HG02870 (cell line): ENCODE measurements around the gene U2AF1L4.

Source experiments
- ATAC-seq: cut with Tn5 transposase; IDR thresholded peaks from one replicate; pipeline ENCODE4 v1.9.1; 2021; ENCODE audit warnings: mild to moderate bottlenecking, moderate library complexity; ENCODE audit not compliant: unreplicated experiment

Gene U2AF1L4

DNA sequence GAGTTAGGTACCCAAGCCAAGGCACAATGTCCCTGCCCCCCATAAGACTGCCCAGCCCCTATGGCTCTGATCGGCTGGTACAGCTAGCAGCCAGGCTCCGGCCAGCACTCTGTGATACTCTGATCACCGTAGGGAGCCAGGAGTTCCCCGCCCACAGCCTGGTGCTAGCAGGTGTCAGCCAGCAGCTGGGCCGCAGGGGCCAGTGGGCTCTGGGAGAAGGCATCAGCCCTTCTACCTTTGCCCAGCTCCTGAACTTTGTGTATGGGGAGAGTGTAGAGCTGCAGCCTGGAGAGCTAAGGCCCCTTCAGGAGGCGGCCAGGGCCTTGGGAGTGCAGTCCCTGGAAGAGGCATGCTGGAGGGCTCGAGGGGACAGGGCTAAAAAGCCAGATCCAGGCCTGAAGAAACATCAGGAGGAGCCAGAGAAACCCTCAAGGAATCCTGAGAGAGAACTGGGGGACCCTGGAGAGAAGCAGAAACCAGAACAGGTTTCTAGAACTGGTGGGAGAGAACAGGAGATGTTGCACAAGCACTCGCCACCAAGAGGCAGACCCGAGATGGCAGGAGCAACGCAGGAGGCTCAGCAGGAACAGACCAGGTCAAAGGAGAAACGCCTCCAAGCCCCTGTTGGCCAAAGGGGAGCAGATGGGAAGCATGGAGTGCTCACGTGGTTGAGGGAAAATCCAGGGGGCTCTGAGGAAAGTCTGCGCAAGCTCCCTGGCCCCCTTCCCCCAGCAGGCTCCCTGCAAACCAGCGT is 30.4 kb downstream of the U2AF1L4 start:
- ATAC-seq, result no peak

DNA sequence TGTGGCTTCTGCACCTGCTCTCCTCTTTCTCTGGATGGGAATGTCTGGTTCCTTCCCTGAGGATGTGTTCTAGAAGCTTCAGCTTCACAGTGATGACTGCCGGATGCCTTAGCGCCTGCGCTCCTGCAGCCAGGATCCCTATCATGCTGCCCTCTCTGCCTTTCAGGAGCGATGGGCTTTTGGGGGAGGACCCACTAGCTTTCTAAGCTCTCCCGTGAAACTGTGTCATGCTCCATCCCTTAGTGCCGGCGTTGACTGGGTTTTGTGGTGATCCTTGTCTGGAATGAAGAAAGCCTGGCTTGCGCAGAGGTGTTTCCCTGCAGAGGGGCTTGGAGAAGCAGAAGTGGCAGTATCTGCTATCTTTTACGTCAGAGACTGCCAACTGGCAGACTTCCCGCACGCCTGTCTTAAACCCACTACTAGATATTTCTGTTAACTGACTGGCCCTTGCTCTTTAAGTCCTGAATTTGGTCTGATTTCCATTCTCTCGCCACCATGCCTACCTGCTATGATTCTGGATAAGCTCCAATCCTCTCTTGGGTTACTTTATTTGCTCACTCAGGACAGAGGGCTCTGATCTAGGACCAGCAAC is 31.2 kb downstream of the U2AF1L4 start:
- no peak for ATAC-seq

DNA sequence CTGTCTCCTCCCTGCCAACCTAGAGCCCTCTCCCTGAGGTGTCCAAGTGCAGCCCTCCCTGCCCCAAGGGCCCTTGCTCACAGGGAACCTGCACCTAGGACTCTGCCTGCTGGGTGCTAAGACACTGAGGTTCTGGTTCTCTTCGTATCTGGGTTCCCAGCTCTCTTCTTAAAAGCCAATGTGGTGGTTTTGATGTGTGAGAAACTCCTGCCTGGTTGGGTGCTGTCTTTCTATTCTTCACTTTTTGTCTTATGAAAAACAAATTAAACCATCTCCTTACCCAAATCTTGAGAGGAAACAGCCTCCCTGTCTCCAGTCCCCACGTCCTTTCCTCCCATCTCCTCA is 31.7 kb downstream of the U2AF1L4 start:
- ATAC-seq, result no peak

DNA sequence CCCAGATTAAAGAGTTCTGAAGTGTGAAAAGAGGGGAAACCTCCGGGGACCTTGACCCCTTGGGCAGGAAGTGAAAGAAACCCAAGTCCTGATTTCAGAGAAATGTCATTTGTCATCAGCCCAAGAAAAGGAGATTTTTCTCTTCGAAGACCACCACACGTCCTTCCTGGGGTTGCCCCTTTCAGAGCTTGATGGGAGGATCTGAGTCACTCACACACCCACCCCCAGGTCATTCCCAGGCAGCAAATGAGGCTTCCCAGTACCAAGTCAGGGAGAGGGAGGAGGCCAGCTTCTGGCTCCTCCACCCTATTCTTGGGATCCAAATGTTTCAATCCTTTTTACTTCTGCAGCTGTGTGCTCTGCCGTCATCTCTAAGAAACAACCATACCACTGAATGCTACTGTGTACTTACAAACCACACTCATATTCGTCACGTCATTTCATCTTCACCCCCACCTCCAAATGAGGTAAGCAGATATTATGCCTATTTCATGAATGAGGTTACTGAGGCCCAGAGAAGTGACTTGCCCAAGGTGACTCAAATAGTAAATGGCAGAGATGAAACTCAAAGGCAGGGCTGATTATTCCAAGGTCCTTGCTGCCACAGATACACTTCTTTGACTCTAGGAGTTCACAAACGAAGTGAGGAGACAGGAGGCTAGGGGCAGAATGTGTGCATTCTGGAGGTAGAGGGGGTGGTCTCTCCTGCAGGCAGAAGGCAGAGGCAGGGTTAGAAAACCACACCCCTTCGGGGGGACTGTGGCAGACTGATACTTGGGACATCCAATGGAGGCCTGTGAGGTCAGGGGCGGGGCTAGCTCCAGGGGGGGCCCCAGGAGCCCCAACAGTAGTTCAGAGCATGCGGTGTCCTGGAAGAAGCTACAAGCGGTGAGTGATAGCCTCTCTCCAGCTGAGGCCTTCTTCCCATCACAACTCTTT is 32.4 kb downstream of the U2AF1L4 start:
- ATAC-seq, result no peak

DNA sequence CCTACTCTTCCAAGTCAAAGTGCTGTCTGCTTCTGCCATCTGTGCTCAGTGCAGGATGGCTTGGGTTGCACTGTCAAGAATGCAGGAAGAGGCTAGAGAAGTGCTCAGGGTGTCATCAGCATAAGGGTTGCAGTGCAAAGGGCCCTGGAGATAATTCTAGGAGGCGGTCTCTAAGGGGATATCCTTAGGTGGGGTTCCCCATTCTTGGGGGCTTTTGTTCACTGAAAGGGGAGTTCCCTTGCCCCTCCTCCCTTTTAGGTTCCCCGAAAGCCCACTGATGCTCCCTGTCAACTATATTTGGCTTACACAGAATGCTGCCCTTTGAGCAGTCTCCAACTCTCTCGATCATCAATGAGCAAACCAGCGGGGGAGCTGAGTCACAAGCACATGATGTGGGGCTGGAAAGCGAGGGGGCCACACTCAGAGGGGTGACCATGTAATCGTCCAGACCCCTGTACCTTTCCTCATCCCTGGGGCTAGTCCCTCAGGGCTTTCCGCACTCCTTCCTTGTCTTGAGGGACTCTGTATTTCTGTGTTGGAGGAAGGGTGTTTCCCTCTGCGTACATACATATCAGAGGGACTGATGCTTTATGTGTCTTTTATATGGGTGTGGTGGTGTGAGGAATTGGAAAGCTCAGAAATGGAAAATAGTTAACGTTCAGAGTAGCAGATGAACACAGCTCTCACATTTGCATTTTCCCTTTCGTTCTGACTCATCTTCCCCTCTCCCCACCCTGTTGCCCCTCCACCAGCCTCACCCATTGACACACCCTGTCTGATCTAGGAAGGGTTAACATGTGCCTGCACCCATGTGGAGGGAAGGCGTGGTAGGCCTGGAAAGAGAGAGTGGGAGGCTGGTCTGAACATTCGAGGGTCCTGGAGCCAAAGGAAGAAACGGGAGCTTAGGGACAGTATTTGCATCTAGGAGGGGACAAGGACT is 34.2 kb downstream of the U2AF1L4 start:
- no peak for ATAC-seq

DNA sequence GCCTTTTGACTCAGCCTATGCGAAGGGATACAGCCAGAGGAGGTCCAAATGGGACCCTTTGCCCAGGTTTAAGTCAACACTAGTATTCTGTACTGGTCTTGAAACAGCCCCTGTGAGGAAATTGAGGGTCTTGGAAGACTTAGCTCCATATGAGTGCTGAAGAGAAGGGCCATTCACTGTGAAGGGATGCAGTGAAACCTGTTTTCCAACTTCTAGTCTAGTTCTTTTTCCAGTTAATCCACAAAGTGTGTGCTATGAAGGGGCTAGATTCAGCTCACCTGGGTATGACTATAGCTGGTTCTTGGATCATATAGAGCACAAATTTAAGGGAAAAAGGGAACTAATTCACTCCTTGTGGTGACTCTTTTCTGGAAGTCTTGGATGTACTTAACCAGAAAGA is 36.8 kb downstream of the U2AF1L4 start:
- ATAC-seq, result no peak

DNA sequence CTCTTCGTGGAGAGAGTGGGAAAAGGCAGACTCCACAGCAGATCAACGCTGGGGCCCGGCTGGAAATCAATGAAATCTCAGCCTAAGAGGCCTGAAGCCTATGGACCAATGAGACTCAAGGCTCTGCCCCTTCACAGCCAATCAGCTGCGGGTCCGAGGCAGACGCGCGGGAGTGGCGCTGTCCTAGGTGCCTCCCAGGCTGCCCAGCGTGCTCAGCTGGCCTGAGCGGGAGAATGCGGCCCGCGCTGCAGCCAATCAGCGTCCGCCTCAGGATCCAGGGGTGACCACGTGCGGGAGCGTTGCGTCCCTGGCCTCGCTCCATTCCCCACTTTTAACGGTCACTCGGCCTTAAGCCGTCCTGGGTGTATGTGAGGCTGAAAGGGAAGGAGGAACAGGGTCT is 41.0 kb downstream of the U2AF1L4 start, which contains the start of gene ZBTB32:
Gene ZBTB32 (plus strand): TSS at position 341 of the 400 bp plus-strand sequence. CDS start 10,069 bp downstream, outside the sequence.
- no peak for ATAC-seq

DNA sequence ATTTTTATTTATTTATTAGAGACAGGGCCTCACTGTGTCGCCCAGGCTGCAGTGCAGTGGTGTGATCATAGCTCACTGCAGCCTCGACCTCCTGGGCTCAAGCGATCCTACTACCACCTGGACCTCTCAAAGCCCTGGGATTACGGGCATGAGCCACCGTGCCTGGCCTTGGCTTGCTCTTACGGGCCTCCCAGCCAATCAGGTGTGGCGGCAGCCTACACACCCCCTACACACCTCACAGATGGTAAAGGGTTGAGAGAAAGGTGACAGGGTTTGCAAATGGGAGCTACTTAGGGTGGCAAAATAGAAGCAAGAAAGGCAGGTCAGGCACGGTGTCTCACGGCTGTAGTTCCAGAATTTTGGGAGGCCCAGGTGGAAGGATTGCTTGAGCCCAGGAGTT is 41.9 kb downstream of the U2AF1L4 start:
- ATAC-seq, result no peak

DNA sequence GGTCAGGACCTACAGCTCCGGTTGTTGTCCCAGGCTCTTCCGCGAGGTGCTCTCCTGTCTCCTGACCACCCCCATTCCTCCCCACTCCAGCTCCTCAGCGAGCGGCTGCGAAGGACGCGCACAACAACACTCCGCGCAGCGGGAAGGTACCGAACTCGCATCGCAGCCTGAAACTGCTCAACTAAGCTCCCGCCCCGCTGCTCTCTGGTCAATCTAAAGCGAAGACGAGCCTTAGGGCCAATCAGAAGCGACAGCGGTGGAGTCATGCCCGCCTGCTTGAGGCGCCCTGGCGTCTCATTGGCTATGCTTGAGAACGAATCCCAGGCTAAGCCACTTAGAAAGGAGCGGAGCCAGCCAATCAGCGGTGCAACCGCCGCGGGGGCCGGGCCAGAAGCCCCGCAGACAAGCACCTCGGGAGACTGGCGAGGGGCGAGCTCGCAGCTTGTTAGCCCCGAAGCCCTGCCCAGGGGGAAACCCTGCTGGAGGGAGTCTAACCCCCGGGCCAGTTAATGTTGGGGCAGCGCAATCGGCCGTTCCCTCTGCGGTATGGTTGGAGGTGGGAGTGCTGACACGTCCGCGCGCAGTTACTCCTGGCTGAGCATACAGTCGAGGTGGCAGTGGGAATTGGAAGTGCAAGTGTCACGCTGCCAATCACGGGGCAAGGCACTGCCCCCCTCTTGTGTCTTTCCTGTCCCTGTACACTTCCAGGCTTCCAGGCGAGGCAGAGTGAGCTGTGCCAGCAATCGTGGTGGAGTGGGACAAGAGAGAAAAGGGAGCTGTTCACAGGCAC is 42.8 kb downstream of the U2AF1L4 start:
- ATAC-seq, result peak; percentile 93

DNA sequence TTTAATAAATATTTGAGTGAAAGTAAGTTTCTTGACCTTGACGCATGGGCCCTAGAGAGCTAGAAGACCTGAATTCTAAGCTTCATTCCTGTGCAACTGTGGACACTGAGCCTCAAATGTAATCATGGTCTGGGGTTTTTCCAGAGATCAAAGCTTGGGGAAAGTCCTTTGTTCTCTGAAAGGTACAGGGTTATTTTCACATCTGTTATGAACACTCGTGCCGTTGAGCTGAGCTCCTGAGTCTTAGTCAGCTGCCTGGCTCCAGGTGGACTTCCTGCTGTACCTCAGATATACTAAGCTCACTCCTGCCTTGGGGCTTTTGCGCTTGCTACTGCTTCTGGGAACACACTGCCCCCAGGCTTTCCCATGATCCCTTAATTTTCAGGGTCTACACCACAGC is 48.4 kb downstream of the U2AF1L4 start:
- ATAC-seq, result no peak

DNA sequence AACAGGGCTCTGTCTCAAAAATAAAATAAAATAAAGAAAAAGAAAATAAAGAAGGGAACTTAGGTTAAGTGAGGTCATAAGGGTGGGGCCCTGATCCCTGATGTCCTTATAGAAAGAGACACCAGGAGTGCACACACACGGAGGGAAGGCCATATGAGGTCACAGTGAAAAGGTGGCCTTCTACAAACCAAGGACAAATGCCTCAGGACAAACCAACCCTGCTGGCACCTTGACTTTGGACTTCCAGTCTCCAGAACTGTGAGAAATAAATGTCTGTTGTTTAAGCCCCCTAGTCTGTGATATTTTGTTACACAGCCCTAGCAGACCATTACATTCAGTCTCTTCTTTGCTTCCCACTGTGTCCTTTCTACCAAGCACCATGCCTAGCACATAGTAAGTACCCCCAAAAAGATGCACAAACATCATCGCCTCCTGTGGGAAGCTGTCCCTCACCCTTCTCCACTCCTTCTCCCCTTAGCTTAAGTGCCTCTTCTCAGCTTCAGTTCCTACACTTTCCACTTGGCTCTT is 49.3 kb downstream of the U2AF1L4 start:
- no peak for ATAC-seq

DNA sequence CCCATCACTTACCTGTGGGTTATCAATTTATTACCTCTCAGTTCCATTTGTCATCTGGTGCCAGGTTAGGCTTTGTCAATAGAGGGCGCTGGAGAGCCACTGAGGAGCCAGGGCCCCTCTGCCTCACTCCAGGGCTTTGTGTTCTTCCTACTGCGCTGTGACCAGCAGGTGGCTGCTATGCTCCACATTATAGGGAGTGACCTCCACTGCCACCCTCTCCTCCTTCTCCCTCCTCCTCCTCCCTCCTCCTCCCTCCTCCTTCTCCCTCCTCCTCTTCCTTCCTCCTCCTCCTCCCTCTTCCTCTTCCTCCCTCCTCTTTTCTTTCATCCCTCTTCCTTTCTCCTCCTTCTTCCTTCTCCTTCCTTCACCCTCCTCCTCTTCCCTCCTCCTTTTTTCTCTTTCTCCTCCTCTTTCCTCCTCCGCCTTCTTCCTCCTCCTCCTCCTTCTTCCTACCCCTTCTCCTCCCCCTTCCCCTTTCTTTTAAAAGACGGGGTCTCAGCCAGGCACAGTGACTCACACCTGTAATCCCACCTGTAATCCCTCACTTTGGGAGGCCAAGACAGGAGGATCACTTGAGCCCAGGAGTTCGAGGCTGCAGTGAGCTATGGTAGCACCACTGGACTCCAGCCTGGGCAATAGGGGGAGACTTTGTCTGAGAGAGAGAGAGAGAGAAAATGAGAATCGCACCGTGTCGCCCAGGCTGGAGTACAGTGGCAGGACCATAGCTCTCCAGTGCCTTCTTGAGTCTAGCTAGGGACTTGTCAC is 51.2 kb downstream of the U2AF1L4 start:
- peak; percentile 78 for ATAC-seq

DNA sequence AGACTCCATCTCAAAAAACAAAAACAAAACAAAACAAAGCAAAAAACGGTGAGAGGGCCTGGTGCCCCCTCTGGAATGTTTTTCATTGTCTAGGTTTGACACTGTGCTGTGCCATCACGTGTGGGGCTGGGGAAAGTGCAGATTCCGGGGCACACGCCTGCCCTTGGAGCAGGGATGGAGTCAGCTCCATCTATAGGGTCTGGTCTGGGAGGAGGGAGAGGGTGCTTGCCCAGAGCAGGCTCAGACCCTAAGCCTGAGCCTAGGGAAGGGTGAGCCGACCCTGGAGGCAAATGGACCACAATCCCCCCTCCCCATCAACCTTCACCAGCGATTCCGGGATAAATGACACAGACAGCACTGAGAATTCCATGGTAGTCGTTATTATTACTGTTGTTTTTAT is 51.8 kb downstream of the U2AF1L4 start:
- no peak for ATAC-seq
